GM18505 (cell line): ENCODE results near the gene ACTN1.

Experiments
- ATAC-seq: cut with Tn5 transposase; IDR thresholded peaks from one replicate; pipeline ENCODE4 v1.9.1; 2021; ENCODE audit not compliant: unreplicated experiment
- POLR2A ChIP-seq: IDR thresholded peaks from 4 replicates; pipeline ENCODE4 v1.6.1; 2011; ENCODE audit warnings: borderline replicate concordance; ENCODE audit not compliant: insufficient read depth, insufficient read length; ENCODE audit errors: extremely low read depth

Gene ACTN1

GRCh38 chr14:68927089-68927488, 52.0 kb downstream of the ACTN1 start:
- ATAC-seq: no peak
- TF ChIP-seq POLR2A: no peak

- no peak for ATAC-seq
- no peak for TF ChIP-seq POLR2A
These were observed 52.9 kb downstream of the ACTN1 start for GRCh38 chr14:68926236-68926635.

- no peak for TF ChIP-seq POLR2A
These were observed 53.7 kb downstream of the ACTN1 start for GRCh38 chr14:68925373-68925772.

GRCh38 chr14:68924186-68925158, 54.6 kb downstream of the ACTN1 start:
- no peak for ATAC-seq
- no peak for TF ChIP-seq POLR2A

More at GRCh38 chr14:68925373-68925772, 53.7 kb downstream of the ACTN1 start:
- no peak for ATAC-seq

- no peak for ATAC-seq
- no peak for TF ChIP-seq POLR2A
These were observed 56.2 kb downstream of the ACTN1 start for GRCh38 chr14:68922886-68923285.

- no peak for ATAC-seq
- TF ChIP-seq POLR2A: no peak
These were observed 56.9 kb downstream of the ACTN1 start for GRCh38 chr14:68922201-68922621.

- TF ChIP-seq POLR2A: no peak
- no peak for ATAC-seq
These were observed 57.4 kb downstream of the ACTN1 start for GRCh38 chr14:68921666-68922065.

GRCh38 chr14:68921049-68921448, 58.1 kb downstream of the ACTN1 start:
- no peak for TF ChIP-seq POLR2A

GRCh38 chr14:68919129-68919927, 59.8 kb downstream of the ACTN1 start:
- ATAC-seq: no peak

More at GRCh38 chr14:68921049-68921448, 58.1 kb downstream of the ACTN1 start:
- ATAC-seq: no peak

GRCh38 chr14:68918612-68919011, 60.5 kb downstream of the ACTN1 start:
- no peak for ATAC-seq
- no peak for TF ChIP-seq POLR2A

More at GRCh38 chr14:68919129-68919927, 59.8 kb downstream of the ACTN1 start:
- TF ChIP-seq POLR2A: no peak

- ATAC-seq: no peak
These were observed 62.7 kb downstream of the ACTN1 start for GRCh38 chr14:68916358-68916941.

GRCh38 chr14:68913516-68913915, 65.6 kb downstream of the ACTN1 start:
- no peak for TF ChIP-seq POLR2A
- ATAC-seq: no peak

More at GRCh38 chr14:68916358-68916941, 62.7 kb downstream of the ACTN1 start:
- no peak for TF ChIP-seq POLR2A
